HepG2 (cell line): Measurements from ENCODE around the gene PRKAG1.

Experiments used
- BCL3 ChIP-seq: sonication (generic); formaldehyde crosslinking; IDR thresholded peaks from 2 replicates; pipeline ENCODE4 v1.5.1; 2020; ENCODE audit warnings: mild to moderate bottlenecking, missing genetic modification reagents, moderate library complexity
- BRCA1 ChIP-seq: sonication (generic); formaldehyde crosslinking; IDR thresholded peaks from 2 replicates; pipeline ENCODE4 v1.4.0; 2020; ENCODE audit warnings: missing genetic modification reagents
- CEBPZ ChIP-seq: IDR thresholded peaks from 2 replicates; pipeline ENCODE4 v1.6.1; 2012; ENCODE audit warnings: low read length, improper control_type of control experiment
- CTCF ChIP-seq: sonication (generic); formaldehyde crosslinking; IDR thresholded peaks from 2 replicates; pipeline ENCODE4 v1.5.0; 2020; ENCODE audit warnings: mild to moderate bottlenecking, missing genetic modification reagents, moderate library complexity
- FOXP4 ChIP-seq: sonication (generic); formaldehyde crosslinking; IDR thresholded peaks from 2 replicates; pipeline ENCODE4 v1.4.0; 2020; ENCODE audit warnings: missing genetic modification reagents
- GATAD1 ChIP-seq: IDR thresholded peaks from 2 replicates; pipeline ENCODE4 v1.6.1; 2016; ENCODE audit warnings: missing genetic modification reagents, missing compliant biosample characterization
- HCFC1 ChIP-seq: fragments of 150-350 bp; IDR thresholded peaks from 2 replicates; pipeline ENCODE4 v1.6.1; 2014; ENCODE audit warnings: low read depth, low read length
- MXI1 ChIP-seq: IDR thresholded peaks from 3 replicates; pipeline ENCODE4 v1.6.1; 2012; ENCODE audit warnings: low read depth, low read length, inconsistent platforms, borderline replicate concordance
- PHF21A ChIP-seq: sonication (generic); formaldehyde crosslinking; IDR thresholded peaks from 2 replicates; pipeline ENCODE4 v1.5.0; 2020; ENCODE audit warnings: mild to moderate bottlenecking, missing genetic modification reagents
- REST ChIP-seq, 2 experiments: IDR thresholded peaks; 2 replicates each; pipeline ENCODE4 v1.6.1; 2011 to 2012; ENCODE audit warnings: low read length in 2 of 2, borderline replicate concordance in 1 of 2, low read depth in 1 of 2, mild to moderate bottlenecking in 1 of 2, moderate library complexity in 1 of 2
- SETDB1 ChIP-seq: sonication (generic); formaldehyde crosslinking; IDR thresholded peaks from 2 replicates; pipeline ENCODE4 v1.5.1; 2020; ENCODE audit warnings: missing genetic modification reagents, mild to moderate bottlenecking, borderline replicate concordance
- TAF1 ChIP-seq: sonication (generic); formaldehyde crosslinking; IDR thresholded peaks from 2 replicates; pipeline ENCODE4 v1.4.0; 2020; ENCODE audit warnings: missing genetic modification reagents
- USF2 ChIP-seq, 2 experiments: sonication (generic) in 1 of 2; formaldehyde crosslinking in 1 of 2; IDR thresholded peaks; 2 replicates each; pipeline versions ENCODE4 v1.5.1 to v1.6.1; 2011 to 2020; ENCODE audit warnings: borderline replicate concordance in 1 of 2, low read depth in 1 of 2, low read length in 1 of 2, mild to moderate bottlenecking in 1 of 2, missing genetic modification reagents in 1 of 2, moderate library complexity in 1 of 2
- ZSCAN29 ChIP-seq: sonication (generic); formaldehyde crosslinking; conservative IDR thresholded peaks from 2 replicates; pipeline ENCODE4 v1.4.0; 2020; ENCODE audit warnings: mild to moderate bottlenecking, missing genetic modification reagents

- no peak for TF ChIP-seq SETDB1 (CRISPR knock-in tag)
- no peak for TF ChIP-seq REST (IDR thresholded peaks at IDR 0.05; ENCODE audit: borderline replicate concordance in 1 of 2, low read depth in 1 of 2, low read length in 2 of 2)
- no peak for TF ChIP-seq CEBPZ
- TF ChIP-seq PHF21A (CRISPR knock-in tag): no peak
- no peak for TF ChIP-seq ZSCAN29 (CRISPR knock-in tag)
- TF ChIP-seq CTCF (CRISPR knock-in tag): no peak
- TF ChIP-seq MXI1: no peak
- TF ChIP-seq BCL3 (CRISPR knock-in tag): no peak
- no peak for TF ChIP-seq USF2 (IDR thresholded peaks at IDR 0.05; ENCODE audit: low read depth, low read length)
- no peak for TF ChIP-seq USF2 (CRISPR knock-in tag; IDR thresholded peaks at IDR 0.05; ENCODE audit: borderline replicate concordance)
- TF ChIP-seq GATAD1 (CRISPR knock-in tag): no peak
- no peak for TF ChIP-seq TAF1 (CRISPR knock-in tag)
- no peak for TF ChIP-seq HCFC1
- no peak for TF ChIP-seq BRCA1 (CRISPR knock-in tag)
- no peak for TF ChIP-seq FOXP4 (CRISPR knock-in tag)
These were observed 57.7 kb downstream of the PRKAG1 start for GRCh38 chr12:48960834-48961233.
